Lower leg skin (tissue), 3 donors: ENCODE measurements around the gene ATG101.

Experiments
- POLR2A ChIP-seq, 2 donors: fragments of 450-650 bp; IDR thresholded peaks; one replicate each; pipeline ENCODE4 v1.6.1; 2016 to 2017; ENCODE audit warnings: antibody characterized with exemption in 2 of 2, mild to moderate bottlenecking in 1 of 2, moderate library complexity in 1 of 2
- TF ChIP-seq, protein P1 (sequence below), 3 donors: fragments of 450-650 bp; IDR thresholded peaks; one replicate each; pipeline ENCODE4 v1.5.1; 2016; ENCODE audit warnings: antibody characterized with exemption in 3 of 3, mild to moderate bottlenecking in 3 of 3, moderate library complexity in 2 of 3

DNA sequence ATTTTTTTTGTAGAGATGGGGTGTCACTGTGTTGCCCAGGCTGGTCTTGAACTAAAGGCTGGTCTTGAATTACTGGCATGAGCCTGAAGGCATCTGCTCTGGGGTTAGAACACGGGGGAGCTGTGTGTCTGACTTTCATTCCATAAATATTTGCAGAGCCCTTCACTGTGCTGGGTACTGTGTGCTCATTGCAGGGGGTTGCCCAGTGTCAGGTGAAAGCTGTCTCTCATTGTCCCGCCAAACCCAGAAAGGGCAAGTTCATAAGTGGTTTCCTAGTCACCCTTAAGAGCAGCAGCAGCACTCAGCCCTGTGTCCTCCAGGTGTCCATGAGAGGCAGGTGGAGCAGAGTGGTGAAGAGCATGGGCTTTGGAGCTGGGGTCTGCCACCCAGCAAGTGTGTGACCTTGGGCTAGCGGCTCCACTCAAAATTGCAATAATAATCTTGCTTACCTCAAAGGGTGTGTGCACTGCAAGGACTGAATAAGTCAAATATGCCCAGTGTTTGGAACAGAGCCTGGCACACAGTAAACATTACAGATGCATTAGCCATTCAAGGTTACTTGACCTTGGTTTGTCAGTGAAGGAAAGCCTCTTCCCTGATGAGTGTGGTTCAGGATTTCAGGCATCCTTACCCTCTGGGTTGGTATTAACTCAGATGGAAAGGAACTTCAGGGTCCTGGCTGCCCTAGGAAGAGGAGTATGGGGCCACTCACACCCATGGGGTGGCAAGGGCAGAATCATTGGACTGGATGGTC, 5.4 kb downstream of the ATG101 start:
- TF ChIP-seq, protein P1, sequence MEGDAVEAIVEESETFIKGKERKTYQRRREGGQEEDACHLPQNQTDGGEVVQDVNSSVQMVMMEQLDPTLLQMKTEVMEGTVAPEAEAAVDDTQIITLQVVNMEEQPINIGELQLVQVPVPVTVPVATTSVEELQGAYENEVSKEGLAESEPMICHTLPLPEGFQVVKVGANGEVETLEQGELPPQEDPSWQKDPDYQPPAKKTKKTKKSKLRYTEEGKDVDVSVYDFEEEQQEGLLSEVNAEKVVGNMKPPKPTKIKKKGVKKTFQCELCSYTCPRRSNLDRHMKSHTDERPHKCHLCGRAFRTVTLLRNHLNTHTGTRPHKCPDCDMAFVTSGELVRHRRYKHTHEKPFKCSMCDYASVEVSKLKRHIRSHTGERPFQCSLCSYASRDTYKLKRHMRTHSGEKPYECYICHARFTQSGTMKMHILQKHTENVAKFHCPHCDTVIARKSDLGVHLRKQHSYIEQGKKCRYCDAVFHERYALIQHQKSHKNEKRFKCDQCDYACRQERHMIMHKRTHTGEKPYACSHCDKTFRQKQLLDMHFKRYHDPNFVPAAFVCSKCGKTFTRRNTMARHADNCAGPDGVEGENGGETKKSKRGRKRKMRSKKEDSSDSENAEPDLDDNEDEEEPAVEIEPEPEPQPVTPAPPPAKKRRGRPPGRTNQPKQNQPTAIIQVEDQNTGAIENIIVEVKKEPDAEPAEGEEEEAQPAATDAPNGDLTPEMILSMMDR (IDR thresholded peaks at IDR 0.05), result no peak
- TF ChIP-seq POLR2A (IDR thresholded peaks at IDR 0.05), result no peak
